Lung (tissue), 13 donors: ENCODE measurements around the gene NMNAT1. TPM values are rescaled to one million over a fixed set of nuclear protein-coding genes. Genes with fewer than 3 reads are reported as not detected.
A peak's percentile ranks its signal among the peaks of the same experiment; 100 is the strongest.

Source experiments
- ATAC-seq: fragments of 200-7000 bp; cut with Tn5 transposase; one replicate; pipeline ENCODE4 v1.9.1; 2020; ENCODE audit warnings: moderate number of reproducible peaks; ENCODE audit not compliant: insufficient read depth, low FRiP score
- DNase-seq, 3 donors: peaks; one replicate each; pipeline ENCODE4 v3.0.0-alpha.2; 2013 to 2017
- H3K27ac ChIP-seq, 2 donors: one replicate each; pipeline ENCODE4 v1.5.1; 2013; ENCODE audit warnings: mild to moderate bottlenecking in 2 of 2, moderate library complexity in 2 of 2, control low read depth in 1 of 2, inconsistent platforms in 1 of 2, low read depth in 1 of 2, low read length in 1 of 2
- H3K27me3 ChIP-seq, 3 donors: one replicate each; pipeline ENCODE4 v1.5.1; 2013; ENCODE audit warnings: low read length in 2 of 3; ENCODE audit not compliant: control insufficient read depth in 3 of 3, insufficient read depth in 3 of 3
- H3K36me3 ChIP-seq, 4 donors: one replicate each; pipeline ENCODE4 v1.5.1; 2013; ENCODE audit warnings: low read length in 4 of 4, mild to moderate bottlenecking in 1 of 4, moderate library complexity in 1 of 4; ENCODE audit not compliant: control insufficient read depth in 4 of 4, insufficient read depth in 4 of 4
- H3K4me1 ChIP-seq, 5 donors: one replicate each; pipeline ENCODE4 v1.5.1; 2013; ENCODE audit warnings: low read length in 5 of 5, mild to moderate bottlenecking in 2 of 5, moderate library complexity in 1 of 5; ENCODE audit not compliant: control insufficient read depth in 5 of 5, insufficient read depth in 5 of 5
- H3K4me3 ChIP-seq: one replicate; pipeline ENCODE4 v1.5.1; 2013; ENCODE audit warnings: mild to moderate bottlenecking, control low read depth, moderate library complexity
- H3K9ac ChIP-seq, 2 donors: one replicate each; pipeline ENCODE4 v1.5.1; 2013; ENCODE audit warnings: low read length in 2 of 2, control low read depth in 1 of 2; ENCODE audit not compliant: insufficient read depth in 1 of 2
- H3K9me3 ChIP-seq, 4 donors: one replicate each; pipeline ENCODE4 v1.5.1; 2013; ENCODE audit warnings: low read length in 3 of 4, mild to moderate bottlenecking in 1 of 4, moderate library complexity in 1 of 4; ENCODE audit not compliant: control insufficient read depth in 4 of 4, insufficient read depth in 3 of 4
- CTCF ChIP-seq: IDR thresholded peaks from 2 replicates; pipeline ENCODE4 v1.5.1; 2012; ENCODE audit warnings: mild to moderate bottlenecking; ENCODE audit errors: control extremely low read depth, extremely low read depth
- WGBS, 2 donors: extraction: QIAGEN DNeasy Blood & Tissue Kit; methylation state at CpG; one replicate each; pipeline ENCODE4 v1.1.7; 2013; 5-methylcytosine and 5-hydroxymethylcytosine counted together
- polyA plus RNA-seq, 2 donors: library from polyadenylated mRNA; stranded (reverse); fragments of 200-250 nt; gene quantifications; one replicate each; pipeline ENCODE4 v1.2.1, GENCODE V29; 2013
- small RNA-seq: library from RNA; depleted of rRNA; stranded (forward); fragments of <200 nt; gene quantifications from one replicate; pipeline ENCODE3, GENCODE V24; 2014; ENCODE audit warnings: low replicate concordance
- total RNA-seq, 2 donors: library from RNA; depleted of rRNA in 1 of 2; stranded (reverse); fragments of >200 nt in 1 of 2; gene quantifications; one replicate each; pipeline ENCODE4 v1.2.1, GENCODE V29; 2014 to 2021
- donor health status: control.
- donor health status: control.
- donor health status: Bipolar disorder and iron deficiency.
- donor health status: healthy.
- donor health status: DM: yes; HTN: yes; CAD: no.

The NMNAT1 gene
- total and polyA plus RNA-seq, 4 donors, result 4.1 to 8.6 (median 6.8) TPM

DNA sequence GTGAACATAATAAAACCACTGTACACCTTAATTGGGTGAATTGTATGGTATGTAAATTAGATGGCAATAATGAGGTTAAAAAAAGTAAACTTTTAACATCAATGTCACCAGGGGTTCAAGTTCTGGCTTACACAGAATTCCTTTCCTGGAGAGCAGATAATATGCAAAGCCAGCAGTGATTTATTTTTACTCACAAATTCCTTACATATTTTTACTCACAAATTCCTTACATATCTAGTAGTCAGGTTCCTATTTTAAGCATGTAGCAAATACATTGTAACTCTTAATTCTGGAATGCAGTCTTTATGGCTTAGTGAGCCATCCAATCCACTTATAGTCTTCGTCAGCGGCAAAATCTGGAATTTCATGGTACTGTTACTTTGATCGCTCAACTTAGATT lies 88.2 kb downstream of the NMNAT1 start:
- Histone ChIP-seq H3K27me3 (no peaks in the 10 kb centered on the region), H3K4me1 (peaks cover 0 to 9% (median 0%) of the 10 kb centered on the region in 5 donors), H3K9ac (no peak overlapping the region), H3K36me3 (peaks cover 0 to 2% (median 0%) of the 10 kb centered on the region in 4 donors), H3K27ac (no peak overlapping the region), H3K4me3 (no peak overlapping the region), H3K9me3 (no peaks in the 10 kb centered on the region)
- no peak for ATAC-seq
- 74 to 85% methylated on average over 3 of the region's 3 CpGs for WGBS, 2 donors
- no peak for TF ChIP-seq CTCF
- DNase-seq, result peak in 1 of 3 donors; percentile 23

DNA sequence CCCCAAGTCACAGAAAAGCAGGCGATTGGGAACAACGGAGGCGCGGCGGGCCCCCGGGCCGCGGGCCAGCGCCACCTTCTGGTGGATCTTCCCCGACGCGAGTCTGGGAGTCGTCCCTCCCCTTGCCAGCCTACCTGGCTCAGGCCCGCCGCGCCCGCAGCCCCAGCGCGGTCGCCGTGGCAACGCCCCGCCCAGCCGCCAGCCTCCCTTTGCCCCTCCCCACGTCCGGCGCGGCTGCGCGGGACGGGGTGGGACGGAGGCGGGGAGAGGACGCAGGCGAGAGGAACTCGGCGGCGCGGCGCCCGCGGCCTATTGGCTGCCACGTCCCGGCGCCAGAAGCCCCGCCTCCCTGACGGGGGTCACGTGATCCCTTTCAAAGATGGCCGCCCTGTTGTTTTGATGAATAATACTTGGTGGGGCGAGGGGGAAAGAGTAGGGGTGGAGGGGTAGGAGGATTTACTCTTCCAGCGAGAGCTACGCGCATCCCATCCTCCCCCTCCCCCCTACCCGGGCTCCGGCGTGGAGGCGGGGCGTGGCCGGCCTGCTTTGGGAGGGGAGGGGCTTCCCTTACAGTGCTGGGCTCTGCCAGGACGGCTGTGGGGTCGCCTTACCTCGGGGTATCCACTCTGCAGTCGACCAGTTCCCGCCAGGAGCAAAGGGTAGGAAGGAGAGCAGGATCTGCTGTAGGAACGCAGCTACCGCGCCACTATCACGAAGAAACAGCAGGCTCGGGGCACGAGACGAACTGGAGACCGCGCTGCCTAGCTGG lies 89.5 kb downstream of the NMNAT1 start, which contains the start of gene UBE4B:
Gene UBE4B, plus strand, starts transcription at position 369 of the 769 bp plus-strand sequence. CDS start 713 bp downstream, outside the sequence.
- H3K4me1 ChIP-seq, result peaks cover 0 to 9% (median 0%) of the 10 kb centered on the region in 5 donors
- peaks cover 0 to 2% (median under 1%) of the 10 kb centered on the region in 4 donors for H3K36me3 ChIP-seq
- TF ChIP-seq CTCF, result peak; percentile 83
- peak within 1 kb of the TSS; percentile 94 for H3K4me3 ChIP-seq
- H3K9ac ChIP-seq, result peak within 1 kb of the TSS; percentile 59 to 85
- DNase-seq, result peak; percentile 99 to 100 (median 99)
- H3K27me3 ChIP-seq, result no peaks in the 10 kb centered on the region
- peak within 1 kb of the TSS; percentile 90 to 97 for H3K27ac ChIP-seq
- 0 to 1% methylated on average over 60 to 73 of the region's 73 CpGs for WGBS, 2 donors
- no peaks in the 10 kb centered on the region for H3K9me3 ChIP-seq
- ATAC-seq, result peak; percentile 98

DNA sequence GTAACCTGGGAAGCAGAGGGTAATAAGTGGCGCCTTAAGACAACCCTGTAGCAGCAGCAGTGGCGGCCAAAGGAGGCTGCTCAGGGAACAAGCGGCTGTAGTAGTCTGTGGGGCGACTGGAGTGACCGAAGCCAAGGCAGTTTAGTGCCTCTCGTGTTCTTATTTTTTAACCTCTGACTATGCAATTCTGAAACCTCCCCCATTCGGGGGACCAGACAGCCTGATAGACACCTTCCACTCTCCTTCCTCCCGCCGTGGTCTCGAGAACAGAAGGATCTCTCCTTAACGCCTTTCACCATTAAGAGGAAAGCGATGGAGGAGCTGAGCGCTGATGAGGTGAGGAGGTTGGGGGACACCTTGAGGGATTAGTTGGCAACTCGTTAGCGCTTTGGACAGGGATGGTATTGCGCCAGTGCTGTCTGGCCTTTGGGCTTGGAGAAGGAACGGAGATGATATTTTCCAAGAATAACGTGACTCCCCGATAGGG lies 90.1 kb downstream of the NMNAT1 start:
- H3K27ac ChIP-seq, result peak overlapping the region; percentile 90 to 97
- DNase-seq, result peak in 2 of 3 donors; percentile 32 to 56
- H3K27me3 ChIP-seq, result no peaks in the 10 kb centered on the region
- no peaks in the 10 kb centered on the region for H3K9me3 ChIP-seq
- ATAC-seq, result peak; percentile 36
- peaks cover 0 to 9% (median 0%) of the 10 kb centered on the region in 5 donors for H3K4me1 ChIP-seq
- TF ChIP-seq CTCF, result no peak
- H3K9ac ChIP-seq, result peak overlapping the region; percentile 59 to 85
- peak overlapping the region; percentile 94 for H3K4me3 ChIP-seq
- H3K36me3 ChIP-seq, result peaks cover 0 to 5% (median 3%) of the 10 kb centered on the region in 4 donors
- WGBS, 2 donors, result 0 to 1% methylated on average over 19 of the region's 19 CpGs

Small RNA genes lying within 50 kb of the gene (small RNA-seq; reads per million reads assigned to genes)
- not detected for gene MIR5697

Other genes with a start within 250 kb of the NMNAT1 start
- gene CLSTN1, start 119.5 kb upstream of the NMNAT1 start, total RNA-seq, result 10 to 100 TPM; 85.7 to 88.0 TPM
- gene CLSTN1, start 119.5 kb upstream of the NMNAT1 start, polyA plus RNA-seq, result 10 to 100 TPM; 37.1 to 37.9 TPM
- gene CTNNBIP1, start 33.2 kb upstream of the NMNAT1 start, total RNA-seq, result 10 to 100 TPM; 31.4 to 57.1 TPM
- 10 to 100 TPM; 31.2 to 33.1 TPM for gene CTNNBIP1, start 33.2 kb upstream of the NMNAT1 start, polyA plus RNA-seq
- 10 to 100 TPM; 23.8 to 54.6 TPM for gene LZIC, start 84 bp upstream of the NMNAT1 start, total RNA-seq
- gene LZIC, start 84 bp upstream of the NMNAT1 start, polyA plus RNA-seq, result 10 to 100 TPM; 10.8 to 16.6 TPM
- gene RBP7, start 53.8 kb downstream of the NMNAT1 start, total RNA-seq, result 1 to 10 TPM; 2.1 to 5.7 TPM
- 1 to 10 TPM; 9.7 to 9.8 TPM for gene RBP7, start 53.8 kb downstream of the NMNAT1 start, polyA plus RNA-seq
- gene UBE4B, start 89.5 kb downstream of the NMNAT1 start, total RNA-seq, result 10 to 100 TPM; 37.0 to 51.0 TPM
- gene UBE4B, start 89.5 kb downstream of the NMNAT1 start, polyA plus RNA-seq, result 10 to 100 TPM in 1 of 2 donors, 1 to 10 TPM in 1; 9.9 to 19.4 TPM